Spinal cord (tissue), 10 donors: ENCODE results near the gene ZNF609. TPM values are rescaled to one million over a fixed set of nuclear protein-coding genes. Genes with fewer than 3 reads are reported as not detected.

Experiments used
- DNase-seq, 6 donors: peaks; one replicate each; pipeline versions ENCODE4 v3.0.0 to v3.0.0-alpha.2; 2013 to 2015; ENCODE audit warnings: low spot score in 6 of 6, low read depth in 4 of 6
- H3K27ac ChIP-seq: one replicate; pipeline ENCODE4 v1.5.1; 2013; ENCODE audit warnings: low read depth, low read length, control low read depth
- H3K27me3 ChIP-seq: one replicate; pipeline ENCODE4 v1.6.1; 2013; ENCODE audit warnings: low read length; ENCODE audit not compliant: control insufficient read depth, insufficient read depth
- H3K36me3 ChIP-seq: one replicate; pipeline ENCODE4 v1.6.1; 2013; ENCODE audit warnings: low read length; ENCODE audit not compliant: control insufficient read depth, insufficient read depth
- H3K4me1 ChIP-seq: one replicate; pipeline ENCODE4 v1.6.1; 2013; ENCODE audit warnings: low read length; ENCODE audit not compliant: control insufficient read depth, insufficient read depth
- H3K4me3 ChIP-seq: one replicate; pipeline ENCODE4 v1.5.1; 2013; ENCODE audit warnings: low read depth, low read length, control low read depth
- H3K9me3 ChIP-seq: one replicate; pipeline ENCODE4 v1.6.1; 2013; ENCODE audit warnings: low read length; ENCODE audit not compliant: control insufficient read depth, insufficient read depth
- WGBS: methylation state at CpG from one replicate; pipeline ENCODE4 v1.1.5; 2013; ENCODE audit warnings: missing lambda C conversion rate; ENCODE audit not compliant: insufficient coverage; 5-methylcytosine and 5-hydroxymethylcytosine counted together
- polyA plus RNA-seq, 2 donors: library from polyadenylated mRNA; unstranded; fragments of 120-200 nt; gene quantifications; one replicate each; pipeline ENCODE4 v1.2.1, GENCODE V29; 2013; ENCODE audit not compliant: insufficient read length in 2 of 2
- total RNA-seq, 2 donors: library from RNA; depleted of rRNA in 1 of 2; stranded (reverse); fragments of 120-200 nt in 1 of 2; fragments of >200 nt in 1 of 2; gene quantifications; one replicate each; pipeline versions ENCODE4 v1.2.3 to v1.2.4, GENCODE V29; 2013 to 2014
- donor health status: healthy.

The ZNF609 gene
- total and polyA plus RNA-seq, 4 donors: 20.9 to 34.5 (median 30.6) TPM

DNA sequence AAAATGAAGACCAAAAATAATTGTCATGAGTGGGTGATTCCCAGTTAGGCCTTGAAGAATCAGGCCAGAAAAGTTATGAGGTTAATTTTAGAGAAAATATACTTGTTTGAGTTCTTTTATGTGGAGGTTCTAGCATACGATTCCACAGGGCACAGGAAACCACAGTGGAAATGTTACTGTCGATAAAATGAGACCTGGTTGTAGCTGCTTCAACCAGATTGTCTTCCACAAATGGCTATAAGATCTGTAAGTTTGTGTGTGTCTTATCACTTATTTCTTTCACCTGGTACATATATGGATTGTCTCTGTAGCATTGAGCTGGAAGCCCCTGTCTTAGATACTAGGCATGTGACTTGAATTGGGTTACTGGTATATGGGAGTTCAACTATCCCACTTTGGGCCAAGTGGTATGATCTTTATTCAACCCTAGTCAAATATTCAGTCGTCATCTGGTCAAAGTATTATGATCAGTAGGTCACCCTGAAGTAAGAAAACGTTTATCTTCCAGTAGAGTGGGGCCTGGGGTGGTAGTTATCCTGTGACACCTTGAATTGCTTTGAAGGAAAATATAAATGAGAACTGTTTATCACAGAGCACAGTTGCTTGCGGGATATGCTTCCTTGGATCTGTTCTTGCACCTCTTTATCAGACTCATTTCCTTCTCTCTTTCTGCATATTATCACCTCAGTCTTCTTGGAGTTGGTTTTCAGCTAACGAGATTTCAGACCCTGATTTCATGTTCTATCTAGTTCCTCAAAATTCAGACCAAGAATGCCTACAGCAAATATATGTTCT, 21.5 kb upstream of the ZNF609 start:
- Histone ChIP-seq H3K4me3 (no peak overlapping the region), H3K27ac (no peak overlapping the region), H3K27me3 (no peaks in the 10 kb centered on the region), H3K36me3 (peaks cover 10% of the 10 kb centered on the region), H3K4me1 (no peaks in the 10 kb centered on the region), H3K9me3 (no peaks in the 10 kb centered on the region)
- 93% methylated on average over 4 of the region's 6 CpGs for WGBS
- no peak for DNase-seq

DNA sequence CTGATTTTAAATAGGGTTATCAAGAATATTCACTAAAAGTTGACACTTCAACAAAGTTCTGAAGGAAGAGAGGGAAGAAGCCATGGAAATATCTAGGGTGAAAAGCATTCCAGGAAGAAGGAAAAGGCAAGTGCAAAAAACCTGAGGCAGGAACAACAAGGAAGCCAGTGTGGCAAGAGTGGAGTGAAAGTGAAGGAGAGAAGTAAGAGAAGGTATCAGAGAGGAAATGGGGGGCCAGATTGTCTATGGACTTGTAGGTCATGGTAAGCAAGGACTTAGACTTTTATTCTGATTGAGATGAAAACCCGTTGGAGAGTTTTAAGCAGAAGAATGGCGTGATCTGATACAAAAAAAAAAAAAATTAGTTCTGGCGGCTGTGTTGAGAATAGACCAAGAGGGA, 18.5 kb upstream of the ZNF609 start:
- Histone ChIP-seq H3K4me3 (no peak overlapping the region), H3K27ac (no peak overlapping the region), H3K27me3 (no peaks in the 10 kb centered on the region), H3K4me1 (no peaks in the 10 kb centered on the region), H3K9me3 (no peaks in the 10 kb centered on the region), H3K36me3 (peaks cover 19% of the 10 kb centered on the region)
- no peak for DNase-seq
- 94% methylated on average over 3 of the region's 3 CpGs for WGBS

DNA sequence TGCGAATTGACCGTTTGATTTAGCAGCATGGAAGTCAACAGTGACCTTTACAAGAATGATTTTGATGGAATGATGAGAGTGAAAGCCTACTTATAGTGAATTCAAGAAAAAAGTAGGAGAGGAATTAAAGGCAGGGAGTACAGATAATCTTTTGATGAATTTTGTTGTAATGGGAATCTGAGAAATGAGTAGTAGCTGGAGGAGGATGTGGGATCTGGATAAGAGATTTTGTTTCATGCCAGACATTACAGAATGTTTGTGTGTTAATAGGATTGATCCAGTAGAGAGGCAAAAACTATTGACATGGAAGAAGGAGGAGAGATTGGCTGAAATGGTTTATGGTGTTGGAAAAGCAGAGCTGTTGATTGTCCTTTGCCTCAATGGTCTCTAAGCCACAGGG, 17.4 kb upstream of the ZNF609 start:
- WGBS: 77% methylated on average over 2 of the region's 2 CpGs
- no peaks in the 10 kb centered on the region for H3K27me3 ChIP-seq
- no peak overlapping the region for H3K27ac ChIP-seq
- no peaks in the 10 kb centered on the region for H3K4me1 ChIP-seq
- H3K9me3 ChIP-seq: no peaks in the 10 kb centered on the region
- DNase-seq: no peak
- H3K4me3 ChIP-seq: no peak overlapping the region
- H3K36me3 ChIP-seq: peaks cover 21% of the 10 kb centered on the region

- no peak overlapping the region for H3K4me3 ChIP-seq
- no peaks in the 10 kb centered on the region for H3K27me3 ChIP-seq
- peaks cover 27% of the 10 kb centered on the region for H3K36me3 ChIP-seq
- H3K9me3 ChIP-seq: no peaks in the 10 kb centered on the region
- WGBS: 100% methylated on average over 1 of the region's 3 CpGs
- H3K27ac ChIP-seq: no peak overlapping the region
- no peaks in the 10 kb centered on the region for H3K4me1 ChIP-seq
- DNase-seq: no peak
Measured at GRCh38 chr15:64443747-64444621, 16.4 kb upstream of the ZNF609 start.

- peaks cover 30% of the 10 kb centered on the region for H3K36me3 ChIP-seq
- H3K4me3 ChIP-seq: no peak overlapping the region
- H3K27me3 ChIP-seq: no peaks in the 10 kb centered on the region
- no peak for DNase-seq
- no peaks in the 10 kb centered on the region for H3K9me3 ChIP-seq
- H3K27ac ChIP-seq: no peak overlapping the region
- H3K4me1 ChIP-seq: no peaks in the 10 kb centered on the region
Measured at GRCh38 chr15:64444836-64445235, 15.5 kb upstream of the ZNF609 start.

GRCh38 chr15:64447536-64448315, 12.7 kb upstream of the ZNF609 start:
- WGBS: 100% methylated on average over 1 of the region's 6 CpGs
- Histone ChIP-seq H3K27ac (no peak overlapping the region), H3K36me3 (peaks cover 33% of the 10 kb centered on the region), H3K4me1 (peaks cover 1% of the 10 kb centered on the region), H3K9me3 (no peaks in the 10 kb centered on the region), H3K4me3 (no peak overlapping the region), H3K27me3 (no peaks in the 10 kb centered on the region)
- no peak for DNase-seq

DNA sequence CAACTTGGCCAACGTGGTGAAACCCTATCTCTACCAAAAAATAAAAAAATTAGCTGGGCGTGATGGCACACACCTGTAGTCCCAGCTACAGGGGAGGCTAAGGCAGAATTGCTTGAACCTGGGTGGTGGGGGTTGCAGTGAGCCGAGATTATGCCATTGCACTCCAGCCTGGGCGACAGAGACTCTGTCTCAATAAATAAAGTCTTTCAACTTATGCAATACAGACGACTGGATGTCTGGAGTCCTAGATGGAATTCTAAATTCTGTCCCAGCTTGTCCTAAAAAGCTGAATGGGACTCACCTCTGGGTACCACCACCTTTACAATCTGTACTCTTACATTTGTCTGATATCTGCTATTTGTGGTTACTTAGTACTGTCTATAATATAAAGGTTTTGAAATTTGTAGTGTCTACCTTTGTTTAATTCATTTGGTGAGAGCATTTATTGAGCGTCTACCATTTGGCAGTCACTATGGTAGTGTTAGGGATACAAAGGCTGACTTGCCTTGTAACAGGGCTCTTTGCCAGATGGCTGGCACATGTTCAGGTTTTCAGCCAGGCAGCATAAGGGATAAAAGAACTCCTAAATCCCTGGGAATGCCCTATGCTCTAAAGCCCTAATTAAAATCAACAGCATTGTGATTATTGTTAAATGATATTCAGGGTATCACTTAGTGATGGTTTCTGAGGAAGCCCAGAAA, 7.2 kb upstream of the ZNF609 start:
- H3K4me1 ChIP-seq: peaks cover 5% of the 10 kb centered on the region
- no peaks in the 10 kb centered on the region for H3K9me3 ChIP-seq
- H3K4me3 ChIP-seq: no peak overlapping the region
- no peak overlapping the region for H3K27ac ChIP-seq
- 0% methylated on average over 1 of the region's 6 CpGs for WGBS
- peaks cover 15% of the 10 kb centered on the region for H3K36me3 ChIP-seq
- DNase-seq: peak in 5 of 6 donors; percentile 55 to 95 (median 71)
- no peaks in the 10 kb centered on the region for H3K27me3 ChIP-seq

GRCh38 chr15:64453689-64454037, 6.7 kb upstream of the ZNF609 start:
- Histone ChIP-seq H3K27ac (no peak overlapping the region), H3K36me3 (peaks cover 12% of the 10 kb centered on the region), H3K4me3 (no peak overlapping the region), H3K4me1 (peaks cover 5% of the 10 kb centered on the region), H3K27me3 (no peaks in the 10 kb centered on the region), H3K9me3 (no peaks in the 10 kb centered on the region)
- 89% methylated on average over 1 of the region's 1 CpG for WGBS
- DNase-seq: no peak

GRCh38 chr15:64454282-64454681, 6.1 kb upstream of the ZNF609 start:
- Histone ChIP-seq H3K36me3 (peaks cover 7% of the 10 kb centered on the region), H3K9me3 (no peaks in the 10 kb centered on the region), H3K4me3 (no peak overlapping the region), H3K4me1 (peaks cover 5% of the 10 kb centered on the region), H3K27ac (no peak overlapping the region), H3K27me3 (no peaks in the 10 kb centered on the region)
- no peak for DNase-seq
